WTC11 (cell line): ENCODE data around the gene UNC93B1.

ENCODE experiments used
- ATF6 ChIP-seq: sonication (generic); formaldehyde crosslinking; IDR thresholded peaks from 2 replicates; pipeline ENCODE4 v1.8.1; 2023; ENCODE audit warnings: mild to moderate bottlenecking, missing genetic modification reagents
- CTCF ChIP-seq: fragments of 200-600 bp; IDR thresholded peaks from 2 replicates; pipeline ENCODE4 v1.8.0; 2022; ENCODE audit warnings: antibody characterized with exemption
- E2F1 ChIP-seq: sonication (generic); formaldehyde crosslinking; IDR thresholded peaks from 2 replicates; pipeline ENCODE4 v1.8.0; 2022; ENCODE audit warnings: mild to moderate bottlenecking, missing genetic modification reagents
- ETV6 ChIP-seq: sonication (generic); formaldehyde crosslinking; IDR thresholded peaks from 2 replicates; pipeline ENCODE4 v1.8.1; 2022; ENCODE audit warnings: mild to moderate bottlenecking, missing genetic modification reagents
- JUN ChIP-seq: sonication (generic); formaldehyde crosslinking; IDR thresholded peaks from 2 replicates; pipeline ENCODE4 v1.8.0; 2023; ENCODE audit warnings: mild to moderate bottlenecking, missing genetic modification reagents
- KAT7 ChIP-seq: sonication (generic); formaldehyde crosslinking; IDR thresholded peaks from 2 replicates; pipeline ENCODE4 v1.8.1; 2023; ENCODE audit warnings: missing genetic modification reagents, mild to moderate bottlenecking, borderline replicate concordance
- PRDM15 ChIP-seq: sonication (generic); formaldehyde crosslinking; IDR thresholded peaks from 2 replicates; pipeline ENCODE4 v1.8.0; 2022; ENCODE audit warnings: missing genetic modification reagents
- RELA ChIP-seq: sonication (generic); formaldehyde crosslinking; IDR thresholded peaks from 2 replicates; pipeline ENCODE4 v1.8.1; 2022; ENCODE audit warnings: missing genetic modification reagents, mild to moderate bottlenecking, borderline replicate concordance
- STAT6 ChIP-seq: sonication (generic); formaldehyde crosslinking; conservative IDR thresholded peaks from 2 replicates; pipeline ENCODE4 v1.8.1; 2023; ENCODE audit warnings: mild to moderate bottlenecking, low read depth, missing genetic modification reagents, moderate library complexity
- TCF7 ChIP-seq: sonication (generic); formaldehyde crosslinking; IDR thresholded peaks from 2 replicates; pipeline ENCODE4 v1.8.0; 2022; ENCODE audit warnings: mild to moderate bottlenecking, low read depth, missing genetic modification reagents, moderate library complexity
- TEAD4 ChIP-seq: sonication (generic); formaldehyde crosslinking; IDR thresholded peaks from 2 replicates; pipeline ENCODE4 v1.8.0; 2022; ENCODE audit warnings: mild to moderate bottlenecking, missing genetic modification reagents
- ZNF232 ChIP-seq: sonication (generic); formaldehyde crosslinking; IDR thresholded peaks from 2 replicates; pipeline ENCODE4 v1.8.0; 2022; ENCODE audit warnings: mild to moderate bottlenecking, missing genetic modification reagents

GRCh38 chr11:68007498-68008380 lies 3.8 kb upstream of the UNC93B1 start:
- no peak for TF ChIP-seq CTCF
- no peak for TF ChIP-seq PRDM15 (CRISPR knock-in tag)
- no peak for TF ChIP-seq ETV6 (CRISPR knock-in tag)
- TF ChIP-seq RELA (CRISPR knock-in tag): no peak
- TF ChIP-seq TCF7 (CRISPR knock-in tag): no peak
- TF ChIP-seq KAT7: no peak
- no peak for TF ChIP-seq TEAD4 (CRISPR knock-in tag)
- no peak for TF ChIP-seq JUN (CRISPR knock-in tag)
- TF ChIP-seq ZNF232 (CRISPR knock-in tag): no peak
- TF ChIP-seq ATF6 (CRISPR knock-in tag): no peak
- TF ChIP-seq STAT6: no peak
- no peak for TF ChIP-seq E2F1 (CRISPR knock-in tag)
